Upper lobe of right lung (tissue), 1 donor: ENCODE data around the gene ASIC2. TPM values are rescaled to one million over a fixed set of nuclear protein-coding genes. Genes with fewer than 3 reads are reported as not detected.

ENCODE experiments used
- ATAC-seq: fragments of 200-7000 bp; cut with Tn5 transposase; one replicate; pipeline ENCODE4 v1.9.1; 2020; ENCODE audit warnings: mild to moderate bottlenecking, moderate library complexity
- DNase-seq: peaks from one replicate; pipeline ENCODE4 v3.0.0-alpha.2; 2020
- H3K27ac ChIP-seq: fragments of 200-600 bp; one replicate; pipeline ENCODE4 v1.8.0; 2022
- H3K27me3 ChIP-seq: fragments of 200-600 bp; one replicate; pipeline ENCODE4 v1.8.0; 2022; ENCODE audit warnings: mild to moderate bottlenecking
- H3K36me3 ChIP-seq: fragments of 200-600 bp; one replicate; pipeline ENCODE4 v1.8.0; 2022
- H3K4me1 ChIP-seq: fragments of 200-600 bp; one replicate; pipeline ENCODE4 v1.8.0; 2022
- H3K4me3 ChIP-seq: fragments of 200-600 bp; one replicate; pipeline ENCODE4 v1.8.0; 2022; ENCODE audit warnings: mild to moderate bottlenecking
- H3K9me3 ChIP-seq: fragments of 200-600 bp; one replicate; pipeline ENCODE4 v1.8.0; 2022
- CTCF ChIP-seq: fragments of 200-600 bp; IDR thresholded peaks from one replicate; pipeline ENCODE4 v1.8.0; 2022; ENCODE audit warnings: antibody characterized with exemption
- intact Hi-C: fragments of 100-400 bp; cut with DNase I; formaldehyde crosslinking; loops from one replicate; pipeline ENCODE4 v1.11.0; 2022
- total RNA-seq: library from RNA; stranded (reverse); fragmentation: NEBNext Ultra II Directional; extraction: Animal tissue kit (Norgen Biotek cat#: 25700); gene quantifications from one replicate; pipeline ENCODE4 v1.2.1, GENCODE V29; 2021
- donor health status: DM: no; HTN: yes; CAD: no; lungs with severe emphysema.

ASIC2 gene
- total RNA-seq, 1 donor from 2014 or later: not detected

- no peak for TF ChIP-seq CTCF
- no peaks in the 10 kb centered on the region for H3K36me3 ChIP-seq
- intact Hi-C loops: no loop called here
- ATAC-seq (no peak), DNase-seq (no peak)
- no peaks in the 10 kb centered on the region for H3K4me1 ChIP-seq
- H3K9me3 ChIP-seq: no peaks in the 10 kb centered on the region
- no peak overlapping the region for H3K27ac ChIP-seq
- H3K4me3 ChIP-seq: no peak overlapping the region
- H3K27me3 ChIP-seq: peaks cover 22% of the 10 kb centered on the region
Measured at GRCh38 chr17:33082529-33083173, 210.4 kb downstream of the ASIC2 start.

GRCh38 chr17:33080091-33080490 lies 213.0 kb downstream of the ASIC2 start:
- intact Hi-C loops: no loop called here
- ATAC-seq (no peak), DNase-seq (no peak)
- Histone ChIP-seq H3K4me1 (no peaks in the 10 kb centered on the region), H3K4me3 (no peak overlapping the region), H3K9me3 (no peaks in the 10 kb centered on the region), H3K36me3 (no peaks in the 10 kb centered on the region), H3K27ac (no peak overlapping the region), H3K27me3 (peaks cover 30% of the 10 kb centered on the region)
- no peak for TF ChIP-seq CTCF

- no peak for DNase-seq
- peaks cover 33% of the 10 kb centered on the region for H3K27me3 ChIP-seq
- intact Hi-C loops: no loop called here
- no peak overlapping the region for H3K4me3 ChIP-seq
- no peaks in the 10 kb centered on the region for H3K36me3 ChIP-seq
- TF ChIP-seq CTCF: no peak
- no peaks in the 10 kb centered on the region for H3K9me3 ChIP-seq
- ATAC-seq: no peak
- H3K27ac ChIP-seq: no peak overlapping the region
- H3K4me1 ChIP-seq: no peaks in the 10 kb centered on the region
Measured at GRCh38 chr17:33079201-33079600, 213.9 kb downstream of the ASIC2 start.

- H3K4me1 ChIP-seq: no peaks in the 10 kb centered on the region
- intact Hi-C loops: no loop called here
- H3K36me3 ChIP-seq: no peaks in the 10 kb centered on the region
- no peak for TF ChIP-seq CTCF
- ATAC-seq (no peak), DNase-seq (no peak)
- H3K9me3 ChIP-seq: no peaks in the 10 kb centered on the region
- H3K27ac ChIP-seq: no peak overlapping the region
- H3K27me3 ChIP-seq: peaks cover 34% of the 10 kb centered on the region
- H3K4me3 ChIP-seq: no peak overlapping the region
Measured at GRCh38 chr17:33076979-33077378, 216.1 kb downstream of the ASIC2 start.

- intact Hi-C loops: no loop called here
- H3K9me3 ChIP-seq: no peaks in the 10 kb centered on the region
- no peak overlapping the region for H3K4me3 ChIP-seq
- no peaks in the 10 kb centered on the region for H3K36me3 ChIP-seq
- ATAC-seq (no peak), DNase-seq (no peak)
- TF ChIP-seq CTCF: no peak
- no peaks in the 10 kb centered on the region for H3K4me1 ChIP-seq
- H3K27ac ChIP-seq: no peak overlapping the region
- H3K27me3 ChIP-seq: peaks cover 23% of the 10 kb centered on the region
Measured at GRCh38 chr17:33073416-33073815, 219.7 kb downstream of the ASIC2 start.
